HG02852 (cell line): Measurements from ENCODE around the gene PPP1R9A.

ENCODE experiments used
- ATAC-seq: cut with Tn5 transposase; IDR thresholded peaks from one replicate; pipeline ENCODE4 v1.9.1; 2021; ENCODE audit warnings: mild to moderate bottlenecking, moderate library complexity; ENCODE audit not compliant: unreplicated experiment

Gene PPP1R9A

GRCh38 chr7:95026421-95027072 is 119.2 kb downstream of the PPP1R9A start:
- ATAC-seq = no peak

GRCh38 chr7:95027234-95027872 is 120.0 kb downstream of the PPP1R9A start:
- ATAC-seq = no peak

GRCh38 chr7:95028683-95029082 is 121.3 kb downstream of the PPP1R9A start:
- no peak for ATAC-seq

GRCh38 chr7:95035295-95035694 is 127.9 kb downstream of the PPP1R9A start:
- no peak for ATAC-seq

- ATAC-seq = no peak
These were observed 133.6 kb downstream of the PPP1R9A start for GRCh38 chr7:95041031-95041430.

- no peak for ATAC-seq
These were observed 138.0 kb downstream of the PPP1R9A start for GRCh38 chr7:95045236-95045923.

GRCh38 chr7:95046494-95047240 is 139.3 kb downstream of the PPP1R9A start:
- ATAC-seq = no peak

GRCh38 chr7:95047291-95047690 is 139.9 kb downstream of the PPP1R9A start:
- no peak for ATAC-seq

- ATAC-seq = no peak
These were observed 145.2 kb downstream of the PPP1R9A start for GRCh38 chr7:95052566-95053094.

GRCh38 chr7:95054386-95054785 is 147.0 kb downstream of the PPP1R9A start:
- ATAC-seq = no peak

- no peak for ATAC-seq
These were observed 147.9 kb downstream of the PPP1R9A start for GRCh38 chr7:95055295-95055694.

- no peak for ATAC-seq
These were observed 148.8 kb downstream of the PPP1R9A start for GRCh38 chr7:95056107-95056739.

- ATAC-seq = no peak
These were observed 149.5 kb downstream of the PPP1R9A start for GRCh38 chr7:95056901-95057300.

- no peak for ATAC-seq
These were observed 152.5 kb downstream of the PPP1R9A start for GRCh38 chr7:95059842-95060313.

GRCh38 chr7:95062901-95063300 is 155.5 kb downstream of the PPP1R9A start:
- ATAC-seq = no peak

GRCh38 chr7:95066737-95067530 is 159.5 kb downstream of the PPP1R9A start:
- ATAC-seq = no peak

- no peak for ATAC-seq
These were observed 181.3 kb downstream of the PPP1R9A start for GRCh38 chr7:95088536-95089215.

GRCh38 chr7:95089414-95090315 is 182.3 kb downstream of the PPP1R9A start:
- ATAC-seq = no peak
